Measurements from ENCODE around the gene EIF4E3.

Gene EIF4E3

GRCh38 chr3:71701251-71701762 is 23.9 kb downstream of the EIF4E3 start:
- TF ChIP-seq CTCF (IDR thresholded peaks at IDR 0.05), result no peak

- no peak for TF ChIP-seq CTCF (IDR thresholded peaks at IDR 0.05)
These were observed 30.2 kb downstream of the EIF4E3 start for GRCh38 chr3:71695000-71695482.

- no peak for TF ChIP-seq CTCF (IDR thresholded peaks at IDR 0.05)
These were observed 30.7 kb downstream of the EIF4E3 start for GRCh38 chr3:71694358-71694999.

GRCh38 chr3:71693641-71694040 is 31.6 kb downstream of the EIF4E3 start:
- TF ChIP-seq CTCF (IDR thresholded peaks at IDR 0.05), result no peak

- no peak for TF ChIP-seq CTCF (IDR thresholded peaks at IDR 0.05)
These were observed 33.1 kb downstream of the EIF4E3 start for GRCh38 chr3:71692139-71692538.

GRCh38 chr3:71690341-71690841 is 34.8 kb downstream of the EIF4E3 start:
- TF ChIP-seq CTCF (IDR thresholded peaks at IDR 0.05), result no peak

- TF ChIP-seq CTCF (IDR thresholded peaks at IDR 0.05), result no peak
These were observed 35.9 kb downstream of the EIF4E3 start for GRCh38 chr3:71689291-71689690.

Measured in LNCAP (cell line).